GM21619 (cell line): ENCODE data around the gene OR1D5.
A peak's percentile ranks its signal among the peaks of the same experiment; 100 is the strongest.
"Not testable (repeated sequence)": the region's sequence is repeated elsewhere in the genome, so short reads cannot be mapped to it uniquely, and the experiment has no call there.

ENCODE experiments used
- ATAC-seq: cut with Tn5 transposase; IDR thresholded peaks from one replicate; pipeline ENCODE4 v1.9.1; 2021; ENCODE audit not compliant: unreplicated experiment

The OR1D5 gene, protein sequence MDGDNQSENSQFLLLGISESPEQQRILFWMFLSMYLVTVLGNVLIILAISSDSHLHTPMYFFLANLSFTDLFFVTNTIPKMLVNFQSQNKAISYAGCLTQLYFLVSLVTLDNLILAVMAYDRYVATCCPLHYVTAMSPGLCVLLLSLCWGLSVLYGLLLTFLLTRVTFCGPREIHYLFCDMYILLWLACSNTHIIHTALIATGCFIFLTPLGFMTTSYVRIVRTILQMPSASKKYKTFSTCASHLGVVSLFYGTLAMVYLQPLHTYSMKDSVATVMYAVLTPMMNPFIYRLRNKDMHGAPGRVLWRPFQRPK

DNA sequence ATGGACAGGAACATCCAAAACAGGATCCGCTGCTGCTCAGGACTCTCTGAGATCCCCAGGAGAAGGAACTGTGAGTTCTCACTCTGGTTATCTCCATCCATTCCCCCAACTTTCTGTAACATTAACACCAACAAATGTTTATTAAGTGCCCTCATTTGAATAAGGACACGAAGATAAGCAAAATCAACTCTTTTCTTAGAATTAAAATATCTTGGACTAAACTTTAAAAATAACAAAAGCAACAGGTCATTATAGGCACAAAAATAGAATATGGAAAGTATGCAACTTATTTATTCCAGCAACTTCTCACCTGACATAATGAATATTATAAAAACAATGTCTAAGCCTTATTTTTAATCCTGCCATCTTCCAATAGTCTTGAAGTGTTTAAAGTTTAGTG, at the start of gene OR1D5:
Gene OR1D5 (minus strand): TSS at position 101 of the 400 bp plus-strand sequence. CDS start 0 bp downstream, at position 101.
- not testable (repeated sequence) for ATAC-seq

DNA sequence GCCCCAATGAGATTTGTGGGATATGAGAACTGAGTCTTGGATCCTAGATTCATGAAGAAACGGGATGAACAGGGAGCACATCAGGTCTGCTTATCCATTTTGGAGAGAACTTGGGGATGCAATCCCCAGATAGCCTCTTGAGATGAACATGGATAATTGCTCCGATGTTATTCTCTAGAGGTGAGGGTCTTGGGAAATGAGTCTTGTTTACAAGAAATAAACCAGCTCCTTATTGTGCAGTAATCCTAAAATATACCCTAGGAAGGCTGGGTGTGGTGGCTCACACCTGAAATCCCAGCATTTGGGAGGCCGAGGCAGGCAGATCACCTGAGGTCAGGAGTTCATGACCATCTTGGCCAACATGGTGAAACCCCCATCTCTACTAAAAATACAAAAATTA, 40.9 kb upstream of the OR1D5 start, which contains the start of gene OR1D2:
Gene OR1D2 (minus strand): TSS at position 101 of the 400 bp plus-strand sequence. CDS start 11,426 bp downstream, outside the sequence.
- ATAC-seq: no peak

DNA sequence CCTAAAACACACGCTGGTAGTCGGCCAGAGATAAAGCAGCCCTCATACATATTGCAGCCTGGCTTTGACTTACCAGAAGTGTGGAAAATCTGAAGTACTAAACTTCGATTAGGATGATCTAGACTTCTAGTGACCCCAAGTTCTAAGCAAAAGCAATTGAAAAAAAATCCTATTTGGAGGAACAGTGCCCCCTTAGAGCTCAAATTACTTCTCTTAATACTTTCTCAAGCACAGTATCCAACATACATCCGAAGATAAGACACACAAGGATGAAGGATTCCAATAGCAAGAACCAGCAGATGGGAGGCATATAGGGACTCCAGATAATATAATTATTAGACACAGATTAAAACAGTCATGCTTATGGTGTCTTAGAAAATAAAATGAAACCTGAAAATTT, 10.4 kb upstream of the OR1D5 start:
- not testable (repeated sequence) for ATAC-seq

DNA sequence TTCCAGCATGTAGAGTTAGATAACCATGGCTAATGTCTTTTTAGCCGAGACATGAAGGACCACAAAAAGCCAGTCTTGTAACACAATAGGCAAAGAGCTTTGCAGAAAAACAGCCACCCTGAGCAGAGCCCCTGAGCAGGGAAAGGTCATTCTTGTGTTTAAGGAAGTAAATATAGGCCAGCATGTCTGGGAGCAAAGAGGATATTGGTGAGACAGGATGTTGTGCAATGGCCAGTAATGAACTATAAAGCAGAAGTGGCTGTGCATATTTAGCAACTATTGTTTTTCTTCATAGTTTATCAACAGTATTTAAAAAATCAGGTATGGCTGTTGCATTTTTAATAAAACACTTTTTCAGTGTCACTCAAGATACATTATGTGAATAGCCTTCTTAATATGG, 1.8 kb upstream of the OR1D5 start:
- not testable (repeated sequence) for ATAC-seq

DNA sequence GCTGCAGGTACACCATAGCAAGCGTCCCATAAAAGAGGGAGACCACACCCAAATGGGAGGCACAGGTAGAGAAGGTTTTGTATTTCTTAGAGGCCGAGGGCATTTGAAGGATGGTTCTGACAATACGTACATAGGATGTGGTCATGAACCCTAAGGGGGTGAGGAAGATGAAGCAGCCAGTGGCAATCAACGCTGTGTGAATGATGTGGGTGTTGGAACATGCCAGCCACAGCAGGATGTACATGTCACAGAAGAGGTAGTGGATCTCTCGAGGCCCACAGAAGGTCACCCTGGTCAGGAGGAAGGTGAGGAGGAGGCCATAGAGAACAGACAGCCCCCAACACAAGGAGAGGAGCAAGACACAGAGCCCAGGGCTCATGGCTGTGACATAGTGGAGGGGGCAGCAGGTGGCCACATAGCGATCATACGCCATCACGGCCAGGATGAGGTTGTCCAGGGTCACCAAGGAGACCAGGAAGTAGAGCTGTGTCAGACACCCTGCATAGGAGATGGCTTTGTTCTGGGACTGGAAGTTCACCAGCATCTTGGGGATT, 506 bp downstream of the OR1D5 start:
- ATAC-seq: not testable (repeated sequence)

DNA sequence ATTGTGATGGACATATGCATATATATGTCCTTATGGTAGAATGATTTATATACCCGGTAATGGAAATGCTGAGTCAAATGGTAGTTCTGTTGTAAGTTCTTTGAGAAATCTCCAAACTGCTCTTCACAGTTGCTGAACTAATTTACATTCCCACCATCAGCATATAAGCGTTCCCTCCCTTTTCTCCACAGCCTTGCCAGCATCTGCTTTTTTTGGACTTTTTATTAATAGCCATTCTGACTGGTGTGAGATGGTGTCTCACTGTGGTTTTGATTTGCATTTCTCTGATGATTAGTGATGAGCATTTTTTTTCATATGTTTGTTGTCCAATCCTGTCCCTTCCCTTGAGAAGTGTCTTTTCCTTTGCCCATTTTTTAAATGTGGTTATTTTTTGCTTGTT, 8.5 kb downstream of the OR1D5 start:
- ATAC-seq: not testable (repeated sequence)

DNA sequence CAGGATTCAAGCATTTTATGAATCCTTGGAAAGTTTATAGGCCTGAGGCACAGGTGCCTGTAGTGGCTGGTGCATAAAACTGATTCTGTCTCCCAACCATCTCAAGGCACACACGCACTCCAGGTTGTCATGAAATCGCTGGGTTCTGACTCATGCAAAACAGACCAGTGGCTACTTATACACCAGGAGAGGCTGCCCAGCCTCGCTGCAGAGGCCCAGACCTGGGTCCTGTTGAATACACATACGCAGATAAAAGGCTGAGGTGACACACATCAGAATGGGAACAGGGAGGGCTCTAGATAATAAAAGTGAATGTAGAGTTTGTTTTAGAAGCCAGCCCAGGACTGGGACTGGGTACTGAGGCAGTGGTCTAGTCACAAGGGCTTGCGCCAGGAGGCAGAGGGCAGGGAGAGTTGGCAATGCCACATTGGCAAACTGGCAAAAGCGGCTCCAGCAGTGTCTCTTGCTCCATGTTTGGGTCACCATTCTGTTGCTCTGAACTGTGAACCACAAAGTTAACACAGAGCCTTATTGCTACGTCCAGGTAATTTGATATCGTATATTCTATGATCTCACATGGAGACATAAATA, 13.6 kb downstream of the OR1D5 start:
- no peak for ATAC-seq

DNA sequence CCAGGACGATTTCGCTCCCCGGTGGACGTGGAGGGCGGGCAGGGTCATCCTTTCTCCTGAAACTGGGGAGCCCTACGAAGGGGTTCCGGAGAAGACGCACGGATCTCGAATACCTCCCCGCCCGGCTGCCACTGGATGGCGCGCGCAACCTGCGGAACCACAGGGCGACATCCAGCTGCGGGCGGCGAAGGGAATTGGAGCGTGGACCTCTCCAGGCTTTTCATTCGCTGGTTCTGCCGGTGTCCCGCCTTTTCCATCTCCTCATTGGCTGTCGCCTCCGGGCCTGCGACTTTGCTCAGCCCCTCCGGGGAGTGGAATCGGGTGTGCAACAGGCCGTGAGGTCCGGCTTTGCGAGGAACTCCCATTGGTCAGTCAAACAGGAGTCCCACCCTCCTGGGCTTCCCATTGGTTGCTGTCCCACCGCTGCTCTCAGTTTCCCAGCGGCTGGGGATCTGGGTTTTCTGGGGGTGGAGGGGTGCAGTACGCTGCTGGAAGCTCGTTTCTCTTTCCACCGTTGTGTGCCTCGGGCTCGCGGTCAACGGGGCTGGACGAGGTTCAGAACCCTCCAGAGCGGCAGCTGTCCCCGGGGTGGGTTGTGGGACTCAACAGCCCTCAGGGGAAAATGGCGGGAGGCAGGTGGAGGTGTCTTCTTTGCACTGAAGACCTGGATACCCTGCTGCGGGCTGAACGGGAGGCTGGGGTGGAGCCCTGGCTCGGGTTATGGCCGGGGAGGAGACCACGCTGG, 14.5 kb downstream of the OR1D5 start:
- peak; percentile 96 for ATAC-seq

DNA sequence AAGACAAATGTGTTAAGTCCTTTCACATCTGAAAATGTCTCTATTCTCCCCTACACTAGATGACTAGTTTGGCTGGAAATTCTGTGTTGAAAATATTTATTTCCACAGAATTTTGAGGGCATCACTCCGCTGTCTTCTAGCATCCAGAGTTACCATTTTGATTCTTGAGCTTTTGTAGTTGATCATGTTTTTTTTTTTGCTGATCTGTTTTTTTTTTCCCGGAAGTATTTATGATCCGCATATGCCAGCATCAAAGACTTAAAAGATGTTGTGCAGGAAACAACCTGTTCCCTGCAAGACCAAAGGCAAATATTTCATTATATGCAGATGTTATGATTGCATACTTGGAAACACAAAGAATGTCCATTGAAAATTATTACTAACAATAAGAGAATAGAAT, 16.7 kb downstream of the OR1D5 start:
- ATAC-seq: no peak

DNA sequence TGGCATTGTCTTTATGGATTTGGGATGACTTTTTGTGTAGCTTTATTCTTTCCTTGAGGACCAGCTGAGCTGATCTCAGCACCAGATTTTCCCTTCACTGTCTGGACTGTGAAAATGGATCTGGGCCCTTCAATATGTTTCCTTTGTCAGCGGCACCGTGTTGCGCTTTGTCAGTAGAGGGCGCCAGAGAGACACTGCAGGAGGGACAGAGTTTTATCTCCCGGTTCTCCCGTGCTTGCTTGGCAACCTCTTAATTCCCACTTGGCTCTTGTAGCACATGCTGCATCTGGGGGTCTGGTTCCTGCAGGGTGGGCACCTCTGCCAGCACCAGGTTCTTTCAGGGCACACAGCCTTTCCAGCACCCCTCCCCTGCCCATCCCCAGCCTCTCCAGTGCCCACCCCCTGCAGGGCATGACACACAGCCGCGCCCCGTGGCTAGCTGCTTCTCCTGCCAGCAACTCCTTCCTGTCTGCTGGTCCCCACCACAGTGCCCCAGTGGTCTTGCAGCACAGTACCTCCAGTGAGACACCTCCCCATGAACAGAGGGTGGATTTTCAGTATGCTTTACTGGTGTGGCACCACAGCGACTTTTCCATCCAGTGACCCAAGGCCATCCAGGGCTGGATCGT, 19.6 kb downstream of the OR1D5 start:
- no peak for ATAC-seq

DNA sequence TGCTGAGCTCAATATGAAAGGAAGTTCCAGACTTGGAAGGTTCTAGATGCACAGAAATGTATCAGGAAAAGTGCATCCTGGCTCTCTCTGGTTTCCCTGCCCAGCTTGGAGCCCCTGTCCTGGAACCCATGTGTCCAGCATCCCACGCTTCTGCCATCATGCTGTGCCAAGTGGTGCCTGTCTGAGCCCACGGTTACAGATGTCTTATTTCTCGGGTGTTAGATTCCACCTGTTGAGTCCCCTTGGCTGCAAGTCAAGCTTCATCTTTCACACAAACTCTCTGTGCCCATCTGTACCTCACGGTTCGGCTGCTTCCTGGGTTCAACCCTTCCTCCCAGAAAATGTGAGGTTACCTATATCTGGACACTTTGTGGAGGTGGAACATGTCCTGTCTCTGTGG, 22.5 kb downstream of the OR1D5 start:
- no peak for ATAC-seq

DNA sequence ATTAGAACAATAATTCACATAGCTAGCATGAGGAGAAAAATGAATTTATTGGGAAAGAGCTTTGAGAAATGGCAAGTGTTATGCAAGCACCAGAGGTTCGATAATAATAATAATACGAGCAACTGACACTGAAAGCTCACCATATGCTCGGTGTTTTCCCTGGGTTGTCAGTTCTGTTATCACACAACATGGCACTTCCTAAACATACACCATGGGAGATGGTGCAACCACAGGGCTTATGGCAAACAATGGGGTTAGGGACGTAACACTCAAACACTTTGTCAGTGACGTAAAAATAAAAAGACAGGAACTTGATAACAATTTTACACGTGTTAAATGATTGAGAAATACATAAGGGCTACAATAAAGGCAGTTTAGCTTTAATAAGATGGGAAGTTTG, 23.7 kb downstream of the OR1D5 start:
- ATAC-seq: no peak

DNA sequence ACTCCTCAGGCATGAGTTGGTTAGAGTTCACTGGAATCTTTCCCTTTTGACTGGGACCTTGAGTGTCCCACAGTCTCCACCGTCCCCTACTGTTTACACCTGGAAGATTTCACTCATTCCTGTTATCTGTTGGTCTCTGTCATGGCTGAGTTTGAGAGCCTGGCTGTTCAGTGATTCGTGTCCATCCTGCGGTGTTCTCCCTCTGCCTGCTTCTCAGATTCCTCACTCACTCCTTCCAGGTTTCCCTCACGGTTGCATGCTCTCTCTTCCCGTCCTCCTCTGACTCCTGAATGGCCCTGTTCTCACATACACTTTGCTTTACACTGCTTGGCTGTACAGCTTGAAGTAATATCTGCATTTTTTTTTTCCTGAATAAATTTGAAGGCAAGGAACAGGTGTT, 24.5 kb downstream of the OR1D5 start:
- no peak for ATAC-seq

DNA sequence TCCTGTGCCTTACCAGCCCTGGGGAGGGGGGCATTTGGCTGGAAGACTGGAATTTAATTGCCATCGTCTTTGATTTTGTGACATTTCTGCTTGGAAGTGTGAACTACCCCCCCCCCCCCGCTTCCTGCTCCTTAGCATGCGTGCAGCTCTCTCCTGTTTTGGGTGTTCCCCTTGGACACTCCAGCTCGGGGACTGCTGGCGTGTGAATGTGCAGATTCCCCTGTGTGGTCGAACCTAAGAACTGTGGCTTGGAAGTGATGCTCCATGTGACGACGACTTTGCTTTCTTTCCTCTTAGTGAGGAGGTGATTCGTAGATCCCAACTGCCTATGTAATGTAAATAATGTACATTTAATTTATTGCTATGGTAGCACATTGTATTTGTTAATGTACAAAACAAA, 26.1 kb downstream of the OR1D5 start:
- no peak for ATAC-seq

DNA sequence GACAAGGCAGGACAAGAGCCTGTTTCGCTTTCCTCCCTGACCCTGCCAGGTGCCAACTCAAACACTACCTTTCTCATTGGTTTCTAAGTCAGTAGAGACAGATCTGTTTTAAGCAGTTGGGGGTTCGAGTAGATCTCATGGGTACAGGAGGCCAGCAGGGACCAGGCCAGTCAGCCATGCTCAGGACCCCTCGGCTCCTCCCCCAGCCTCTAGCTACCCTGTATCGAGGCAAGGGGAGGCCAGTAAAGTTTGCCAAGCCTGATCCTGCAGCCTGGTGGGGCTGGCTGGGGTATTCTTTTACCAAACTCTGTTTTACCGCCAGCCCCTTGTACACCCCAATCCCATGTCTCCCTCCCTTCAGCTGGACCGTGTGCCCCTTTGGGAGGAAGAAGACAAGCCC, 26.6 kb downstream of the OR1D5 start:
- no peak for ATAC-seq

DNA sequence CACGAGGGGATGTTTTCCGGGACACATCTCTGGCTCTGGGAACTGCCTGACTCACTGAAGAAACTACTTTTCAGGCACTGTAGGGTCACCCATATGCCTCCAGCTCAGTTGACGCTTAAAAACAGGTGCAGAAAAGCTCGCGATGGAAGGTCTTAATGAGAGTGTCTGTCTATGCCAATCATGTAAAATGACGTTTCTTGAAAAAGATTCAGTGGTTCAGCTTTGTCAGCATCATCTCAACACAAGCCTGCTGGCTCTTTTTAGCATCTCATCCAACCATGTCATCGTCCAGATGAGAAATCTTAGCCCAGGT, 27.5 kb downstream of the OR1D5 start:
- ATAC-seq: no peak

DNA sequence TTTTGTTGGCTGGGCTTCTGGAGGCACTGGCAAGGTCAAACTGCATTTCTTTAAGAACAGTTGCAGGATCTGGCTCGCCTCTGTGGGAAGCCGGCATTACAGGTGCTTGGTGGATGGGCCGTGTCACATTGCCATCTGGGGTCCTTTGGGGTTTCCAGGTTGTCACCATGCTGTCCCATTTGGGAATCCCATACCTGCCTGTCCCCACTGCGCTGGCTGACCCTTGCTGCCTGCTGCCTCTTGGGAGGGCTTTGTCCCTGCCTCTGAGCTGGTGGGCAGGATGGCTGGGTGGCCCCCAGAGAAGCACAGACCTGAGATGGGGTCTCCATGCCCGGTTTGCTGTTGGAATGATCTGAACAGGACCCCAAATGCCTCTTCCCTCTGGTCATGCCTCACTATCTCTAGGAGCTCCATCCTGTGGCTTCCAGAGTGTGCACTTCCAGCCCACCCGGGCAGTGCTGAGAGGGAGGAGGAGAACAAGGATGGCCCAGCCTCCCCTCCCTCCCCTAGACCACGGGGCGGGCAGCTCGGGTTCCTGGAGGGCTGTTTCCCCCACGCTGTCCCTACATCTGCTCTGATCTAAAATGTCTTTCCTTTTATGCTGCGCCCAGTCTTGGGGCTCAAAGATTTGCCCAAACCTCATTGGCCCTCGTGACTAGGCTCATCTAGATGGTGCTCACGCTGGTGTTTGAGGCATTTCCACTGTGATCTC, 28.0 kb downstream of the OR1D5 start:
- no peak for ATAC-seq

DNA sequence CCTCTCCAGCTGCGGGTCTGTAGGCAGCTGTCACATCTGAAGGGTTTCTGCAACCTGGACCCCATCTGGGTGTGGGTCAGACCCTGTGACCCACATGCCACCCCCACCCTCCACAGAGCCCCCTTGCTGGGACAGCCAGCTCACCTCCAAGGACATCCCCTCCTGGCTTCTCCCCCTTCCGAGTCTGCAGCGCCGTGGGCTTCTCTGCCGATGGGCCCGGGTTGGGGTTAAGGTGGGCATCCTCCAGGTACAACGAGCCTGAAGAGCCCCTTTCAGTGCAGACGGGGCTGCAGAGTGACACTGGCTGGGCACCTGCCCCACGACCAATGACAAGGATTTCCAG, 28.9 kb downstream of the OR1D5 start:
- ATAC-seq: no peak

DNA sequence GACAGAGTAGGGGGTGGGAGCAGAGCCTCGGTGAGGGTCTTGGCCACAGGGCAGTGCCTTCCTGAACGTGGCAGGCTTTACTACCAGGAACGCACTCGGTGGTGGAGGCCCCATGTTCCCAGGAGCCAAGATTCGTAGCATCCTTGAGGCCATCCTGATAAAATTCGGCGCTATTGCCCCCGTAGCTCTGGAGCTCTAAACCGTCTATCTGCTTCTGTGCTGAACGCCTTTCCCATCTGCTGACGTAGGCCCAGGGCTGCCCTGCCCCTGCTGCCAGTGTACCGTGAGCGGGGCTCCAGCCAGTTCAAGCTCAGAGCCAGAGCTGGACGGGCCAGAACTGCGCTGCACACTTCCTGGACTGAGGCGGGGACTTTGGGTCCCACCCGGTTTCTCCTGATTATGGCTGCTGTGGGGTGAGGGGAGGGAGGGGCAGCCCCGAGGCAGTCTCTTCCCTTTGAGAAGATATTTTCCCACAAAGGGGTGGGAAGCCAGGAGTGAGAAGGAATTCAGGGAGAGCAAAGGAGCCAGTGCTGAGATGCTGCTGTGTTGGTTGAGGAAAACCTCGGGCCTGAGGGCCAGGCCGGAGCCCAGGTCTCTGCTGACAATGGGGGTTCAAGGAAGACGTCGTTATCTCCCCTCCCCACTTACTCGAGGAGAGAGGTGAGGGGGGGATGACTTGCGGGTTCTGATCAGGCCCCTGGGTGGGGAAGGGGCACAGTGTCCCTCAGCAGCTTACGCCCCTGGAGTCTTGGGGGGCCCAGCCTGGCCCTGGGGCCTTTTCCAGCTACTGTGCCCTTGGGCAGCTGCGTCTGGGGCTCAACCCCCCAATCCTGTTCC, 29.4 kb downstream of the OR1D5 start:
- no peak for ATAC-seq

DNA sequence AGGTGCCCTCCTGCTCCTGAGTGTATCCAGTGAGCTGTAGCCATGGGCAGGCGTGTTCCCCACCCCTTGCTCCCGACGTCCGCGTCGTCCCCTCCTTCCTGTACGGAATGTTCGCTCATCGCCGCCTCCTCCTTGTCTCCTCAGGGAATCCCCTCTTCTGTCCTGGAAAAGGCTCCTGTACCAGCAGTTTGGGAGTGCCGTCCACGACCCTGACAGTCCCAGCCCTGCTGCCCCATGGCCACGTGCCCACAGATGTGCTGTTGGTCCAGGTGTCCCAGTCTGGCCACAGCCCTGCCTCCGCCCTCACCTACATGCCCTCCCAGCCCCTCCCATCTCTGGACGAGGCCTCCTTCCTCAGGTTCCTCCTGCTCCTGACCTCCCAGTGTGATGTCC, 30.2 kb downstream of the OR1D5 start:
- ATAC-seq: no peak
